ENCODE results near the gene CCNE1.

Gene CCNE1

DNA sequence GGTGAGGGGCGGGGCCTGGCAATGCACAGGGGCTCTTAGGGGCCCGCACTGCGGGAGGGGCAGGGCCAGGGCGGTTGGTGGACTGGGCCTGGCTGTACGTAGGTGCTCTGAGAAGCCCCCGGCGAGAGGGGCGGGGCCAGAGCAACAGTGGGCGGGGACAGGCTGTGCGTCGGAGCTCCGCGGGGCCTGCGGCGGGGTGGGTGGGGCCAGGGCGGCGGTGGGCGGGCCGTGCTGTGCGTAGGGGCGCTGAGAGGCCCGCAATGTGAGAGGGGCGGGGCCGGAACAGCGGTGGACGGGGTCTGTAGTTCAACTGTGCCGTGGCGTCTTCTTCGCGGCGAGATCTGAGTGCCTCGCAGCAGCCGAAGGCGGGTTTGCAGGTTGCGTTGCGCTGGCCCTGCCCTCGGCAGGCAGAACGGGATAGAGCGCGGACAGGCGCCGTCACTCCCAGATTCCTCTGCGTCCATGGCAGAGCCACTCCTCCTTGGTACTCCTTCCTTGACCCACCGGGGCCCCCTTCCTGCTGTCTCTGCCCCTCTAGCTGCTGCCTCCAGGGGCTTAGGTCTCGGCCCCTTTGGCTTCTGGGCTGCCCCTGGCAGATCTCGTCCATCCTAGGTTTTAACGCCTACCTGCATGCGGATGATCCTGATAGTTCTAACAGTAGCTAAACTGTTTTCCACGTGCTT, 33.2 kb downstream of the CCNE1 start:
- peak; percentile 94 to 96 for DNase-seq (ENCODE audit: low read depth in 2 of 2)

- DNase-seq (ENCODE audit: low read depth in 2 of 2), result no peak
Observed at GRCh38 chr19:29845574-29846176, 33.9 kb downstream of the CCNE1 start.

GRCh38 chr19:29849208-29849607, 37.4 kb downstream of the CCNE1 start:
- no peak for DNase-seq (ENCODE audit: low read depth in 2 of 2)

DNA sequence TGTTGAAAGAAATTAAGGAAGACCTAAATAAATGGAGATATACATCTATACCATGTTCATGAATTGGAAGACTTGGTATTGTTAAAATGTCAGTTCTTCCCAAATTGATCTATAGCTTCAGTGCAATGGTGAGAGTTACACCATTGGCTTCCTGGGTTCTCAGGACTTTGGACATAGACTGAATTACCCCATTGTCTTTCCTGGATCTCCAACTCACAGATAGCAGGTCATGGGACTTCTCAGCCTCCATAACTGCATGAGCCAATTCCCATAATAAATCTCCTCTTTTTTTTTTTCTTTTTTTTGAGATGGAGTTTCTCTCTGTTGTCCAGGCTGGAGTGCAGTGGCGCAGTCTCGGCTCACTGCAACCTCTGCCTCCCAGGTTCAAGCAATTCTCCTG, 38.7 kb downstream of the CCNE1 start:
- no peak for DNase-seq (ENCODE audit: low read depth in 2 of 2)

GRCh38 chr19:29851769-29852521, 40.2 kb downstream of the CCNE1 start:
- DNase-seq (ENCODE audit: low read depth in 2 of 2), result no peak

- no peak for DNase-seq (ENCODE audit: low read depth in 2 of 2)
Observed at GRCh38 chr19:29854033-29854432, 42.2 kb downstream of the CCNE1 start.

- DNase-seq (ENCODE audit: low read depth in 2 of 2), result no peak
Observed at GRCh38 chr19:29855087-29855486, 43.3 kb downstream of the CCNE1 start.

DNA sequence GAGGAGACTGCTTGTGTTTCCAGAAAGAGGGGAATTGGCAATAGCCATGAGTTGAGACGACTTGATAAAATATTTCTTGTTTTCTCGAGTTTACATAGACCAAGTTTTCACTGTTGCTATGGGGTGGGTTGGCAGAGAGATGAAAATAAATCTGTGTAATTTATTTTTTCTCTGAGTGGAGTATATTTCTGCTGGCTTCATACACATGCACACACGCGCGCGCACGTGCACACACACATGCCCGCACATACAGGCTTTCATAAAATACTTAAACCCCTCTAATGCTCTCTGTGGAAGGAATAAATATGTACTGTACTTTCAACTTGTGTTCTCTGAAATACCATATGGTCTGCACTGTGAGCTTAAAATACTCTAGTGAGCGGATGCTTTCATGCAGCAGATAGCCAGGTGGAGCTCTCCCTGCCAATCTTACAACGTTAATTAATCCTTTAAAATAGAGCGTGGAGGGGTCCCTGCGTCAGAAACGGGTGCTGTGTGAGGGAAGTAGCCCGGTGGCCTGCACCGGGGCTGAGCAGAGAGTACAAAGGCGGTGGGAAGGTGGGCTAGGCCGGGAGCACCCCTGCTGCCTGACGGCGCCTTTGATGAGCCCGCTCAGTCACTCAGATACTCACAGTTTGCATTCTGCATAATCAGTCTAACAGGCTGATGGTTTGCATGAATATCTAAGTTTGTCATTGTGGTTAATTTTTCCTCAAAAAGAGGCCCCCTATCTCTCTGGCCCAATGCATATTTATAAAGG, 44.1 kb downstream of the CCNE1 start:
- no peak for DNase-seq (ENCODE audit: low read depth in 2 of 2)

DNA sequence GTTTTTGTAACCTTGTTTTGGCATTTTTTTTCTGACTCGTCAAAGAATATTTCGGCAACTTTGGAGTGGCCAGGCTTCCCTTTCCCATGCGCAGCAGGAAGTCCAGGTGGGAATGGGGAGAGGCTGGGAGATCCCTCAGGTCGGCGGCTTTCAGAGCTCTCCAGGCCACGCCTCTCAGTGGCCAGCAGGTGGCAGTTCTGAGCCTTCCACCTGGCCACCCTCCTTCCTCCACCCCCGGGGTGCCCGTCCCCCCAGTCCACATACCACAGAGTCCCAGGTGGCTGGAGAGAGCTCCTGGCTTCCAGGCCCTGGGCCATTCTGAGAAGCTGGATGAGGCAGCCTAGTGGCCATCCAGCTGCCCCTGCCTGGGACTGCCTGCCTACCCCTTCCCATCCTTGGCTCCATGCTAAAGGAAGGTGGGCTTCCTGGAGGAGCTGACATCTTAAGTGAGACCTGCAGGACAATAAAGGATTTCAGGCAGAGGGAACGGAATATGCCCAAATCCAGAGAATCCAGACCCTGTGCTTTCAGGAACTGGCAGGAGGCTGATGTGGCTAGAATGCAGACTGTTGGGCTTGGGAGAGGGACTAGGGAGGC, 46.3 kb downstream of the CCNE1 start:
- peak; percentile 23 to 28 for DNase-seq (ENCODE audit: low read depth in 2 of 2)

DNA sequence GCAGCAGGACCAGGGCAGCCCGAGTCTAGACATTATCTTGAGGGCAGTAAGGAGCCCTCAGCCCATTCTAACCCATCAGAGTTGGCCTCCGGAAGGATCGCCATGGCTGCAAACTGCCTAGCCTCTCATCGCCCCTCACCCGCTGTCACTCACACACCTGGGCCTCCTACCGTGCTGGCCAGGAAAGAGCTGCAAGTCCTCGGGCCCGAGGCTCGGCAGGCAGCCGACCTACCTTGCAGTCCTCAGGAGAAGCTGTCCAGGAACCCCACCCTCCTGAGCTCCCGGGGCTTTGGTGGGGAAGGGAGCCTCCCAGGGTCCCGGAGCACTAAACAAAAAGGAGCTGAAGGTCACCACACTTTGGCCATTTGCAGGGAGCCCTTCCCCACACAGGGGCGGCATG, 46.8 kb downstream of the CCNE1 start:
- no peak for DNase-seq (ENCODE audit: low read depth in 2 of 2)

DNA sequence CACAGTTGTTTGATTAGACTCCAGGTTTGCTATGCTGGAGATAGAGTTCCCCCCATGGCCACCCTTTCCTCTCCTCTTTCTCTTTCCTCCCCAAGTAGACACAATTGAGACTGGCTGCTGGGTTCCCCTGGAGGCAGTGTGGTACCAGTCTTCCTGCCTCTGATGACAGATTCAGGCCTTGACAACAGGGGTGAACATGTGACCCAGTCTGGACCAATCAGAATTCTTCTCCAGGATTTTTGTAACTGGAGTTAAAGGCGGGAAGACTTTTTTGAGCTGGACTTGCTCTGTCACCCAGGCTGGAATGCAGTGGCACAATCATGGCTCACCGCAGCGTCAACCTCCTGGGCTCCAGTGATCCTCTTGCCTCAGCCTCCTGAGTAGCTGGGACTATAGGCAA, 48.7 kb downstream of the CCNE1 start:
- DNase-seq (ENCODE audit: low read depth in 2 of 2), result no peak

DNA sequence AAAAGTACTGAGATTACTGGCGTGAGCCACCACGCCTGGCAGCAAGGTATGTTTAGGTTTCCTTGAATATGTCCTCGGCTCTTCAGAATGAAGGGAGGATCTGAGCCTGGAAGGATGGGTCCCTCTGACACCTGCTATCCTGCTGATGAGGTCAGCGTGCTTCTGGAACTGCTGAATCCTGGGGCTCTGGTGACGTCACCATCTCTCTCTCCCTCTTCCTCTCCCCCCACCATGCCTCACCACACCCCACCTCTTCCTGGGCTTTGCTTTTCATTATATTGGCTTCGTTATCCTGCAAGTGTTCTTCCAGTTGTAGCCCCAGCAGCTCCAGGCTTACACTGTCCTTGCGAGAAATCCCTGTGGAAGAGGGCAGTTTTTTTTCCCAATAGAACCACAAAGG, 49.8 kb downstream of the CCNE1 start:
- no peak for DNase-seq (ENCODE audit: low read depth in 2 of 2)

DNA sequence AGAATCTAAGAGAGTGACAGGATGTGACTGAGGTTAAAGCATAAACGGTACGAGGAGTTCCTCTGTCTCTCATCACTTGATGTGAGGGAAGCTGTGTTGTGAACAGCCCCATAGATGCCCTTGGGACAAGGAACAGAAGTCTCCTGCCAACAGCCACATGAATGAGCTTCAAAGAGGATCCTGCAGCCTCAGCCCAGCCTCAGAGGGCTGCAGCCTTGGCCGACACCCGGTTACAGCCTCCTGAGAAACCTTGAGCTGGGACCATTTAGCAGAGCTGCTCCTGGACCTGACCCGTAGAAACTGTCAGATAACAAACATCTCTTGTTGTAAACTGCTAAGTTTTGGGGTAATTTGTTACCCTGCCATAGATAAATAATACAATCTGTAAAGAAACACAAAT, 54.2 kb downstream of the CCNE1 start:
- DNase-seq (ENCODE audit: low read depth in 2 of 2), result no peak

GRCh38 chr19:29867984-29868383, 56.2 kb downstream of the CCNE1 start:
- DNase-seq (ENCODE audit: low read depth in 2 of 2), result no peak

DNA sequence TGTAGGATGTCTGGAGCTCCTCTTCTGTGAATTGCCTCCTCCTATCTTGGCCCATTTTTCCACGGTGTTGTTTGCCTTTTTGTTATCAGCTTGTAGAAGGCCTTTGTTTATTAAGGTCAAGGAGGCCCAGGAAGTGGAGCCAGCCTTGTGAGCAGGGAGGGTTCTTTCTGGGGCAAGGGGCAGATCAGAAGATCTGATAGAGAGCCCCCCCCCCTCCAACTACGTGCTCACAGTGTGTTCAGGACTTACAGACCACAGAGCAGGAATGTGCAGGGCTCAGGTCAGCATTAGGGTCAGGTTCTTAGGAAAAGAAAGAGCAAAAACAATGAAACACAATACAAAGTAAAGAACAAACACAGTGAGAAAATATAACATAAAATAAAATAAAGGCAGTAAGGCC, 59.4 kb downstream of the CCNE1 start:
- no peak for DNase-seq (ENCODE audit: low read depth in 2 of 2)

- DNase-seq (ENCODE audit: low read depth in 2 of 2), result no peak
Observed at GRCh38 chr19:29872224-29872731, 60.5 kb downstream of the CCNE1 start.

- peak; percentile 57 to 58 for DNase-seq (ENCODE audit: low read depth in 2 of 2)
Observed at GRCh38 chr19:29873024-29873800, 61.4 kb downstream of the CCNE1 start.
